GM12878 (cell line): Measurements from ENCODE around the gene LSMEM2. TPM values are rescaled to one million over a fixed set of nuclear protein-coding genes. Genes with fewer than 3 reads are reported as not detected.

Source experiments
- ATAC-seq: fragments of 200-7000 bp; cut with Tn5 transposase; 3 replicates; pipeline ENCODE4 v1.9.1; 2020; ENCODE audit warnings: mild to moderate bottlenecking, moderate library complexity
- BruUV-seq: library from RNA; stranded (reverse); fragments of 400-500 nt; replicated peaks from 2 replicates; lab custom pipeline; 2021; lab: Mats Ljungman, UMichigan
- CTCF ChIA-PET: fragments of 300-600 bp; sonication (Branson Sonifier 250); formaldehyde crosslinking; extraction: SDS; loops from one replicate; lab custom pipeline; 2021; ENCODE audit warnings: inconsistent platforms; lab: Yijun Ruan, JAX
- POLR2A ChIA-PET: fragments of 350-600 bp; formaldehyde crosslinking; extraction: SDS; loops from one replicate; lab custom pipeline; 2021; ENCODE audit warnings: inconsistent platforms; lab: Charles Lee
- RAD21 ChIA-PET: fragments of 300-600 bp; sonication (Branson Sonifier 250); formaldehyde crosslinking; loops from one replicate; lab custom pipeline; 2023; ENCODE audit warnings: antibody characterized with exemption; ENCODE audit not compliant: unreplicated experiment; lab: Charles Lee
- SMC1A ChIA-PET: fragments of 300-600 bp; sonication (Branson Sonifier 250); formaldehyde crosslinking; loops from one replicate; lab custom pipeline; 2023; ENCODE audit not compliant: unreplicated experiment, uncharacterized antibody; lab: Charles Lee
- DNase-seq: peaks from one replicate; pipeline ENCODE4 v3.0.0-alpha.2; 2011; ENCODE audit warnings: low read depth, low spot score
- FAIRE-seq: peaks from 3 replicates; lab custom pipeline; 2011; peaks lifted over from hg19 to GRCh38; lab: Jason Lieb, UNC
- H2AFZ ChIP-seq: 2 replicates; pipeline ENCODE4 v1.6.0; 2011; ENCODE audit warnings: low read depth, low read length, control low read depth; ENCODE audit not compliant: control insufficient read depth
- H3K27ac ChIP-seq: 2 replicates; pipeline ENCODE4 v1.5.1; 2011; ENCODE audit warnings: control low read depth; ENCODE audit not compliant: control insufficient read depth, insufficient read depth
- H3K27me3 ChIP-seq, 2 experiments: replicated peaks in 1 of 2; 2 replicates each; pipeline versions ENCODE4 v1.6.0 to v1.6.1; 2011; ENCODE audit warnings: low read length in 1 of 2; ENCODE audit not compliant: control insufficient read depth in 2 of 2, insufficient read depth in 2 of 2
- H3K36me3 ChIP-seq, 2 experiments: 2 replicates each; pipeline ENCODE4 v1.5.1; 2011; ENCODE audit warnings: low read length in 1 of 2; ENCODE audit not compliant: control insufficient read depth in 2 of 2, insufficient read depth in 2 of 2
- H3K4me1 ChIP-seq: 2 replicates; pipeline ENCODE4 v1.6.1; 2011; ENCODE audit warnings: mild to moderate bottlenecking, low read length, moderate library complexity, mixed read lengths; ENCODE audit not compliant: control insufficient read depth, insufficient read depth
- H3K4me2 ChIP-seq: 2 replicates; pipeline ENCODE4 v1.6.0; 2011; ENCODE audit warnings: control low read depth; ENCODE audit not compliant: control insufficient read depth, insufficient read depth
- H3K4me3 ChIP-seq: fragments of 200-600 bp; sonication (generic); 2 replicates; pipeline ENCODE4 v1.5.1; 2016
- H3K79me2 ChIP-seq: 2 replicates; pipeline ENCODE4 v1.6.0; 2011; ENCODE audit warnings: low read length; ENCODE audit not compliant: control insufficient read depth, insufficient read depth
- H3K9ac ChIP-seq: 2 replicates; pipeline ENCODE4 v1.8.0; 2011; ENCODE audit warnings: low read length, control low read depth, mixed read lengths; ENCODE audit not compliant: control insufficient read depth, insufficient read depth
- H3K9me3 ChIP-seq: replicated peaks from 3 replicates; pipeline ENCODE4 v1.5.1; 2011; ENCODE audit warnings: mild to moderate bottlenecking, low read length; ENCODE audit not compliant: control insufficient read depth, insufficient read depth
- H4K20me1 ChIP-seq: 2 replicates; pipeline ENCODE4 v1.6.0; 2011; ENCODE audit not compliant: control insufficient read depth, insufficient read depth
- NR2C1 ChIP-seq: fragments of 450-650 bp; IDR thresholded peaks from 2 replicates; pipeline ENCODE4 v1.6.1; 2017; ENCODE audit warnings: antibody characterized with exemption, mild to moderate bottlenecking, moderate library complexity
- RFX5 ChIP-seq: IDR thresholded peaks from 2 replicates; pipeline ENCODE4 v1.6.1; 2011; ENCODE audit warnings: low read depth, low read length, improper control_type of control experiment
- SMAD1 ChIP-seq: fragments of 450-650 bp; IDR thresholded peaks from 2 replicates; pipeline ENCODE4 v1.6.1; 2018; ENCODE audit warnings: mild to moderate bottlenecking, low read depth; ENCODE audit not compliant: partially characterized antibody
- SPI1 ChIP-seq: IDR thresholded peaks from 2 replicates; pipeline ENCODE4 v1.6.1; 2011; ENCODE audit warnings: low read depth, mild to moderate bottlenecking, low read length, moderate library complexity, borderline replicate concordance; ENCODE audit not compliant: insufficient read depth
- TARDBP ChIP-seq: IDR thresholded peaks from 2 replicates; pipeline ENCODE4 v1.6.1; 2016; ENCODE audit warnings: borderline replicate concordance
- WGBS: methylation state at CpG from one replicate; pipeline ENCODE4 v1.1.6; 2016; ENCODE audit warnings: low lambda C conversion rate; ENCODE audit not compliant: insufficient replicate concordance, insufficient coverage; ENCODE audit errors: missing lambda C conversion rate; 5-methylcytosine and 5-hydroxymethylcytosine counted together
- in situ Hi-C: fragments of 300-500 bp; cut with MboI; formaldehyde crosslinking; loops from 9 replicates; pipeline ENCODE4 v1.14.3; 2018; ENCODE audit warnings: mixed read lengths
- intact Hi-C: fragments of 100-400 bp; cut with micrococcal nuclease; formaldehyde crosslinking; loops from one replicate; pipeline ENCODE4 v1.14.2; 2022; ENCODE audit not compliant: unreplicated experiment
- polyA plus RNA-seq, 11 experiments: library from polyadenylated mRNA; depleted of rRNA in 4 of 11; unstranded in 6 of 11; stranded (reverse) in 5 of 11; fragments of >200 nt; fragmentation: Nextera tagmentation in 4 of 11; fragmentation: Illumina TruSeq in 1 of 11; extraction: Ambion mirVana in 4 of 11; extraction: Trizol in 1 of 11; gene quantifications; 1 replicate in 1 of 11; 2 replicates in 10 of 11; pipeline versions ENCODE4 v1.2.1 to v1.2.3, GENCODE V29; 2011 to 2016; ENCODE audit warnings: inconsistent platforms in 2 of 11, missing spikeins in 2 of 11, low read depth in 1 of 11
- total RNA-seq, 4 experiments: library from RNA; depleted of rRNA in 3 of 4; stranded (reverse); fragments of >200 nt in 3 of 4; fragmentation: Illumina TruSeq in 1 of 4; extraction: Trizol in 1 of 4; gene quantifications; 2 replicates each; pipeline versions ENCODE4 v1.2.1 to v1.2.3, GENCODE V29; 2013 to 2021

LSMEM2 gene
- total and polyA plus RNA-seq, 10 of the 15 experiments (the other 5 are each of a cell fraction or from before 2014, with no cell fraction given): 0.17 TPM; not detected in 9

DNA sequence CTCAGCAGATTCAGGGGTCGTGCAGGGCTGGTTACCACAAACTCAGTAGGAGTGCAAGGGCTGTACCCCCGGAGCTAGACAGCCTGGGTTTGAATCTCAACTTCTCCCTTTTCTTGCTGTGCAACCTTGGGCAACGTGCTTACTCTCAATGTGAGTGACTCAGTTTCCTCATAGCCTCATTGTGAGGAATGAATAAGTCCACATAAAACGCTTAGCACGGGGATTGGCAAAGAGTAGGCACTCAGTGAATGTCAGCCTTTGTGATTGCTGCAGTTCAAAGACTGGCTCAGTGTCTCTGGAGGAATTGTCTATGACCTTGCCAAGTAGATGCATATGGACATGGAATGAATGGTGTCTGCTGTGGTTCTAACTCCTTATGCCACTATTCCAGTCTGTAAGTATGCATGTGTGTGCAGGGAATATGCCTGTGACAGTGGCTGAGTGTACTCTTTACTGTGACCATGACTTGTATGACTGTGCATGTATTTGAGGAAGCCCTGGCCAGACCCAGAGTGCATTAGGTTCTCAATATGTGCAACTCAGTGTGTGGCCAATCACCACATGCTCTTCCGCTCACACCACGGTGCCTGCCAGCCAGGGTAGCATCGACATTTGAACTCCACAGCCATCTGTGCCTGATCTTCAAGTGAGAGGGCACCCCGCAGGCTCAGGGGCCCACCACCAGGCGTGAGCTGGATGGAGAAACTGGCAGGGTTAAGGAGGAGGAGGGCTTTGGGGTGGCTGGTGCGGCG lies 21.2 kb downstream of the LSMEM2 start:
- Histone ChIP-seq H3K79me2 (peaks cover 2% of the 10 kb centered on the region; the same call in 1 of the 2 replicates), H3K4me2 (peak overlapping the region; percentile 90), H3K9me3 (no peaks in the 10 kb centered on the region), H3K36me3 (no peaks in the 10 kb centered on the region), H3K9ac (peak overlapping the region; percentile 64), H2AFZ (peak overlapping the region; percentile 73), H3K27me3 (no peaks in the 10 kb centered on the region), H3K4me1 (peaks cover 4% of the 10 kb centered on the region), H3K4me3 (peak overlapping the region; percentile 79), H4K20me1 (no peaks in the 10 kb centered on the region), H3K27ac (peak overlapping the region; percentile 68)
- 51% methylated on average over 12 of the region's 12 CpGs for WGBS
- BruUV-seq: TSS peak; percentile 91
- ATAC-seq (peak; percentile 21), FAIRE-seq (peak; percentile 35), DNase-seq (no peak)
- POLR2A ChIA-PET: interaction anchor here (0.5 to 2.7 kb wide), 15 partner anchors 9 to 830 kb away, joined by 3 to 30 read pairs (median 5); partner anchors contain the start of genes CYB561D2, DAG1, NPRL2 and RASSF1
- SMC1A ChIA-PET: interaction anchor here (0.7 to 2.3 kb wide), 7 partner anchors 17 to 72 kb away, joined by 3 to 9 read pairs (median 3); no protein-coding TSS in a partner anchor
- in situ Hi-C loops: no loop called here
- CTCF ChIA-PET: interaction anchor here (0.7 to 3.5 kb wide), 12 partner anchors 18 to 242 kb away, joined by 3 to 22 read pairs (median 6); partner anchors contain the start of gene TUSC2
- RAD21 ChIA-PET: interaction anchor here (0.7 to 2.2 kb wide), 8 partner anchors 10 to 53 kb away, joined by 3 to 15 read pairs (median 6); partner anchors contain the start of genes CYB561D2, NPRL2 and TUSC2
- no peak for TF ChIP-seq RFX5
- no peak for TF ChIP-seq NR2C1
- TF ChIP-seq TARDBP: no peak
- TF ChIP-seq SMAD1: no peak
- TF ChIP-seq SPI1: peak; percentile 35; the same call in 1 of the 2 replicates
- intact Hi-C loops: loop anchor here (1.0 to 5.0 kb wide), 2 partner anchors 21 to 37 kb away; no protein-coding TSS in a partner anchor
